Islet precursor cell (in vitro differentiated cells): ENCODE results near the gene MEGF6.
"Not testable (repeated sequence)": the region's sequence is repeated elsewhere in the genome, so short reads cannot be mapped to it uniquely, and the experiment has no call there.

Experiments used
- DNase-seq: peaks from one replicate; pipeline ENCODE4 v3.0.0-alpha.2; 2018

The MEGF6 gene

GRCh38 chr1:3626025-3626424, 14.7 kb upstream of the MEGF6 start:
- DNase-seq, result no peak

- DNase-seq, result peak; percentile 78
Measured at GRCh38 chr1:3625151-3625907, 14.0 kb upstream of the MEGF6 start.

- peak; percentile 99 for DNase-seq
Measured at GRCh38 chr1:3624200-3625136, 13.2 kb upstream of the MEGF6 start, which contains the start of gene TPRG1L. TPRG1L (plus strand) TSS chr1:3625015; CDS start chr1:3625073, 58 bp downstream.

GRCh38 chr1:3623441-3624199, 12.3 kb upstream of the MEGF6 start:
- no peak for DNase-seq

- DNase-seq, result not testable (repeated sequence)
Measured at GRCh38 chr1:3622102-3622501, 10.8 kb upstream of the MEGF6 start.

- DNase-seq, result not testable (repeated sequence)
Measured at GRCh38 chr1:3621151-3621671, 9.9 kb upstream of the MEGF6 start.

- DNase-seq, result no peak
Measured at GRCh38 chr1:3620708-3621107, 9.4 kb upstream of the MEGF6 start.

- peak; percentile 71 for DNase-seq
Measured at GRCh38 chr1:3618881-3619671, 7.8 kb upstream of the MEGF6 start.

- no peak for DNase-seq
Measured at GRCh38 chr1:3618531-3618880, 7.2 kb upstream of the MEGF6 start.

GRCh38 chr1:3617806-3618345, 6.6 kb upstream of the MEGF6 start:
- DNase-seq, result no peak

GRCh38 chr1:3616861-3617260, 5.6 kb upstream of the MEGF6 start:
- no peak for DNase-seq

GRCh38 chr1:3614755-3615742, 3.7 kb upstream of the MEGF6 start:
- DNase-seq, result peak; percentile 69

GRCh38 chr1:3612123-3612522, 815 bp upstream of the MEGF6 start:
- no peak for DNase-seq

- no peak for DNase-seq
Measured at GRCh38 chr1:3610527-3611169, 660 bp downstream of the MEGF6 start.

GRCh38 chr1:3609769-3610526, 1.4 kb downstream of the MEGF6 start:
- DNase-seq, result no peak

GRCh38 chr1:3609016-3609768, 2.1 kb downstream of the MEGF6 start:
- no peak for DNase-seq

- DNase-seq, result no peak
Measured at GRCh38 chr1:3608154-3608553, 3.2 kb downstream of the MEGF6 start.

GRCh38 chr1:3607703-3608065, 3.6 kb downstream of the MEGF6 start:
- no peak for DNase-seq
